GM19043 (cell line): ENCODE measurements around the gene TMEM82.

Experiments
- ATAC-seq: cut with Tn5 transposase; IDR thresholded peaks from one replicate; pipeline ENCODE4 v1.9.1; 2021; ENCODE audit warnings: low read depth; ENCODE audit not compliant: unreplicated experiment

The TMEM82 gene

GRCh38 chr1:15775706-15776105 lies 33.4 kb downstream of the TMEM82 start:
- no peak for ATAC-seq

- no peak for ATAC-seq
These were observed 35.8 kb downstream of the TMEM82 start for GRCh38 chr1:15777909-15778707.

- no peak for ATAC-seq
These were observed 43.4 kb downstream of the TMEM82 start for GRCh38 chr1:15785683-15786082.

- no peak for ATAC-seq
These were observed 44.3 kb downstream of the TMEM82 start for GRCh38 chr1:15786581-15786980.

GRCh38 chr1:15788624-15789301 lies 46.5 kb downstream of the TMEM82 start:
- ATAC-seq, result no peak

GRCh38 chr1:15796086-15796462 lies 53.8 kb downstream of the TMEM82 start:
- no peak for ATAC-seq
